Activated CD4-positive, CD25-positive, alpha-beta regulatory T cell treated with anti-CD3 and anti-CD28 coated beads, Interleukin-2, amount 50 U/mL, for 16 hours (primary cell): ENCODE measurements around the gene CLEC3B.
"Not testable (repeated sequence)": the region's sequence is repeated elsewhere in the genome, so short reads cannot be mapped to it uniquely, and the experiment has no call there.

Experiments used
- DNase-seq: peaks from one replicate; pipeline ENCODE4 v3.0.0-alpha.2; 2020; ENCODE audit warnings: low read depth, low spot score

Gene CLEC3B

DNA sequence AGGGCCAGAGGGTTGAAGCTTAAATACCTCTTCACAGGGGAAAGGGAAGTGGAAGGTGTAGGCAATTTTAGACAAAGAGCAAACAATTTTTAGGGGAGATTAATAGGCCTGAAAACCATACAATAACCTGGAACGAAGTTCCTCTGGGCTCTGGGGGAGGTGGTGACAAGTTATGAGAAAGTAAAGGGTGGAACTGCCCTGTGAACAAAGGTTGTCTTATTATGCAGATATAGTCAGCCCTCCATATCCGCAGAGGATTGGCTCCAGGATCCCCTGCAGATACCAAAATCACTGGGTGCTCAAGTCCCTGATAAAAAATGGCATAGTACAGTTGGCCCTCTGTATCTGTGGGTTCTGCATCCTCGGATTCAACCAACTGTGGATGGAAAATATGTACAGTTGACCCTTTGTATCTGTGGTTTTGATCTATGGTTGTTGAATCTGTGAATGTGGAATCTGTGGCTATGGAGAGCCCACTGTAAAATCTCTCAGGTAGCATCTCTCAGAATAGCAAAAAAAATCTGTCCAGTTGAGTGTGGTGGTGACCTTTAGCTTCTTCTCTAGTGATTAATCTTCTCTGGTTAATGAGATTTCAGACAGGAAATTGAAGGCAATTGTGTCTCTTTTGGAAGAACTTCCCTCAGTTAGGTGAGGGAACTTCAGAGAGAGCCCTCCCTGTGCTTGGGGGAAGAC, 40.2 kb downstream of the CLEC3B start:
- no peak for DNase-seq

DNA sequence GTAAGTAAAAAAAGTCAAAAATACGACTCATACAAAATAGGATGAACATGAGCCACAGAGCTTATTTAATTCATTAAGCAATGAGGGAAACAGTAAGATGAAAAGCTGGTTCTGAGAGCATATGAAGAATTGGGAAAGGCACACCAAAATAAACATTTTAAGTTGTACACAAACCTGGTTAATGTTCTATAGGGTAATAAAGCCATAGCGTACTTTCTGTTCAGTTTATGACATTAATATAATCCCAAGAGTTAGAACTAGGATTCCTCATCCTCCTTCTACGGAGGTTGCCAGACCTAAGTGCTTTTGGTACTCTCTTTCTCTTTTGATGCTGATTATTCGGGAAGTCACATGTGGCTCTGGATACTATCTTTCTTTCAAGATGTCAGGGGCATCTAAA, 41.4 kb downstream of the CLEC3B start:
- DNase-seq, result no peak

DNA sequence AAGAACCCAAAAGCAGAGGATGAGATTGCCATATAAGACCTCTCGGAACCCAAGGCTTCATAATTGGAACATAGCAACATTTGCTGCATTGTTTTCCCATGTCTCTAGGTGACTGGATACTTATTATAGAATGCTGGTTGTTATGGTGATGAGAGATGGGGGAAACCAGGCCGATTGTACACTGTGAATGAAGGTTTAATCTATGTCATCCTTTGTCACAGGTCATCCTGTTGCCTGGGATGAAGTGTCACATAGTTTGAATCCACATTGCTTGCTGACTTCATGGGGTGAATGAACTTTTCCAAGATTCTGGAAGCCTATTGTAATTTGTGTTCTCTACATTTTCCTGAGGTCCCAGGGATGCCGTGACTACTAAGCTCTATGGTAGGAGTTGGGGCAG, 41.8 kb downstream of the CLEC3B start:
- DNase-seq, result no peak

DNA sequence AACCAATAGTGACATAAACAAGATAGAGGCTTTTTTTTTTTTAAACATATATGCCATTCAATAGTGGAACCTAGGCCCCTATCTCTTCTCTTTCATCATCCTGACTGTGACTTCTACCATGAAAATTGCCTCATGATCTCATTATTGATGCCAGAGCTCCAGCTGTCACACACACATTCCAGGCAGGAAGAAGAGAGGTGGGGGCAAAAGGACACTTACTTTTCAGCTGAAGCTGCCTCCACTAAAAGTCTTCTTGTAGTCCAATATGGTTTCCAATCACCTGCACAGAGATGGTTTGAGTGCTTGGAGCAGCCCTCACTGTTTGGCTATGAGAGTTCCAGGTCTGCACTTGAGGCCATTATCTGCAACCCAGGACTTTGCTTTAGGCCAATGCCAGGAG, 45.0 kb downstream of the CLEC3B start:
- DNase-seq, result no peak

DNA sequence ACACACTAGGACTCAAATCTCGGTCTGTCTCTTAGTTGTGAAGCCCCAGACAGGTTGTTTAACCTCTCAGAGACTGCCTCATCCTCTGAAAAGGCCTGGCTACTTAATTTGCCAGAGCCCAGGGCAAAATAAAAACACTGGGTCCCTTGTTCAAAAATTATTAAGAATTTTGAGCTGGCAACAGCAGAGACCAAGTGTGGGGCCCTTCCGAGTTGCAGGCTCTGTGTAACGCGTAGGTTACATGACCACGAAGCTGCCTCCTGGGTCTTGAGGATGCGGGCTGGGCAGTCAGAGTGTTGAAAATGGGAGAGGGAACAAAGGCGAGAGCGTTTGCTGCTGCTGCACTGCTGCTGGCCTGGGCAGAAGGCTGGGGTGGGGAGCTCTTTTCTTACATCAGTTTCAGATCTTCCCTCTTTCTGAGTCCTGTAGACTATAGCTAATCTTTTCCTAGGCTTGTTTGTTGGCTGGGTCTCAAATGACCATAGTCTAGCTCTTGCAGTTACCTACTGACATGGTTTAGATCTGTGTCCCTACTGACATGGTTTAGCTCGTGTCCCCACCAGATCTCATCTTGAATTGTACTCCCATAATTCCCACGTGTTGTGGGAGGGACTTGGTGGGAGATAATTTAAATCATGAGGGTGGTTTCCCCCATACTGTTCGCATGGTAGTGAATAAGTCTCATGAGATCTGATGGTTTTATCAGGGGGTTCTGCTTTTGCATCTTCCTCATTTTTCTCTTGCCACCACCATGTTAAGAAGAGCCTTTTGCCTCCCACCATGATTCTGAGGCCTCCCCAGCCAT, 49.9 kb downstream of the CLEC3B start:
- DNase-seq, result no peak

DNA sequence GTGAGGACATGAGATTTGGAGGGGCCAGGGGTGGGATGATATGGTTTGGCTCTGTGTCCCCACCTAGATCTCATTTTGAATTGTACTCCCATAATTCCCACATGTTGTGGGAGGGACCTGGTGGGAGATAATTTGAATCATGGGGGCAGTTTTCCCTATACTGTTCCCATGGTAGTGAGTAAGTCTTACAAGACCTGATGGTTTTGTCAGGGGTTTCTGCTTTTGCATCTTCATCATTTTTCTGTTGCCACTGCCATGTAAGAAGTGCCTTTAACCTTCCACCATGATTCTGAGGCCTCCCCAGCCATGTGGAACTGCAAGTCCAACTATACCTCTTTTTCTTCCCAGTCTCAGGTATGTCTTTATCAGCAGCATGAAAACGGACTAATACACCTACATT, 52.2 kb downstream of the CLEC3B start:
- DNase-seq, result not testable (repeated sequence)

DNA sequence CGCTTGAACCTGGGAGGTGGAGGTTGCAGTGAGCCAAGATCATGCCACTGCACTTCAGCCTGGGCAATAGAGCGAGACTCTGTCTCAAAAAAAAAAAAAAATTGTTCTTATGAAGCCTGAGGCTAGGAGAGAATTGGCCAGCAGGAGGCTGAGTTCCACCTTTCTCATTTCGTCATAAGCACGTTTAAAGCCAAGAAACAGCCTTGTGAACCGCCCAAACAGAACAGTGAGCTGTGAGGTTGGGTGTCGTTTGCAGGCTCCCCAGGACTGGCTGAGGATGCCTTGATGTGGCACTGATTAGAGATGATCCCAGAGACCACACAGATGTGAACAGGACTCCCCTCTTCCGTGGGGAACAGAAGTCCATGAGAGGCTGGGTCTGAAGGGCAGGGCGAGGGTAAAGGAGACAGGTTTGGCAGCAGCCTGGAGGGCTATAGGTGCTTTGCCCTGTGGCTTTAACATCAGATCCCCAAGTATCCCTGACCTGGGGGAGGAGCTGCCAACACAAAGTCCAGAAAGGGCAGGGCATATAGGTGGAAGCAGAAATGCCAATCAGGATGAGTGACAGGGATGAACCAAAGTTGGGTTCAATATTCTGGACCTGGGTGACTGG, 52.9 kb downstream of the CLEC3B start:
- no peak for DNase-seq

DNA sequence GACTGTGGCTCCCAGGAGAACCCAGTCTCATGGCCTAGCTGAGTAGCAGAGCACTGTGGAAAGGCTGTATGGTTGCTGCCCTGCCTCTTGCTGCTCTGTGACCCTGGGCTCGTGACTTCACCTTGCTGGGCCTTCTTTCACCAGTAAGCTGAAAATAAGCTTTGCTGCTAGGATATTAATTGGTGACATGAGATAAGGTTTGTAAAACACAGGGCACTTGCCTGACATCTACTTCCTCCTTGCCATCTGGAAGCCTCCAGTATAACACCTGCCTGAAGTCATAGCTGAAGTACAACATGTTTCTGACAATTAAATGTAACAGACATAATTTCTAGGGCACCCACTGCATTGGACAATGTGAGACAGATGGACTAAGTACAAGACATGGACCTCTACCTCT, 53.6 kb downstream of the CLEC3B start:
- no peak for DNase-seq

DNA sequence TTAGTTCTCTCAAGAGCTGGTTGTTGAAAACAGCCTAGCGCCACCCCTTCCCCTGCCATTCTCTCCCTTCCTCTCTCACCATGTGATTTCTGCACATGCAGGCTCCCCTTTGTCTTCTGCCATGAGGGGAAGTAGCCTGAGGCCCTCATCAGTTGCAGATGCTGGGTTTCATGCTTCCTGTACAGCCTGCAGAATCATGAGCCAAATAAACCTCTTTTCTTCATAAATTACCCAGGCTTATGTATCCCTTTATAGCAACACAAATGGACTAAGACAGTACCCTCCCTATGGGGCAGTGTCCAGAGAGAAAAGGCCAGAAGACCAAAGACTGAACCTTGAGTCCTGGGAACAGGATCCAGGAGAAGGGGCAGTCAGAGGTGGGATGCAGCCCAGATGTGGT, 54.7 kb downstream of the CLEC3B start:
- no peak for DNase-seq

DNA sequence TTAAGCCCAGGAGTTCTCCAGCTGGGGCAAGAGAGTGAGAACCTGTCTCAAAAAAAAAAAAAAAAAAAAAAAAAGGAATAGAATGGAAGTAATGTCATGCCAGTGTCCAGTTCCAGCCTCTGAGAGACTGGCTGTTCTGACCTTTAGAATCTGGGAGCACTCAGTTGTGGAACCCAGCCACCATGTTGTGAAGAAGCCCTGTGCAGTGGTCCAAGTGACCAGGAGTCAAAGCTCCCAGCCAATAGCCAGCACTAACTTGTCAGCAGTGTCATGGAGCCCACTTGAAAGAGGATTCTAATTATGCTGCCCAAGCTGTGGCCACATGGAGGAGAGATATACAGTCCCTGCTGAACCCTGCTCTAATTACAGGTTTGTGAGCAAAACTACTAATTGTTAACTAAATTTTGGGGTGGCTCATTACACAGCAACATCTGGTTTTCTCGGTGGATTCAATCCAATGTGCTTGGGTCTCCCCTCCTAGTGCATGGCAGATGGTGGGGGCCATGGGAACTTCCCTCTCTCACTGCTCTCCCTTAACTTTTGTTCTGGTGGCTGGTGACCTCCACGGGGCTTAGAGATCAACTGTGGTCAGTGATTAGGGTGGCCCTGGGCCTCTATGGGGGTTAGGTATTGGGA, 55.5 kb downstream of the CLEC3B start:
- no peak for DNase-seq

DNA sequence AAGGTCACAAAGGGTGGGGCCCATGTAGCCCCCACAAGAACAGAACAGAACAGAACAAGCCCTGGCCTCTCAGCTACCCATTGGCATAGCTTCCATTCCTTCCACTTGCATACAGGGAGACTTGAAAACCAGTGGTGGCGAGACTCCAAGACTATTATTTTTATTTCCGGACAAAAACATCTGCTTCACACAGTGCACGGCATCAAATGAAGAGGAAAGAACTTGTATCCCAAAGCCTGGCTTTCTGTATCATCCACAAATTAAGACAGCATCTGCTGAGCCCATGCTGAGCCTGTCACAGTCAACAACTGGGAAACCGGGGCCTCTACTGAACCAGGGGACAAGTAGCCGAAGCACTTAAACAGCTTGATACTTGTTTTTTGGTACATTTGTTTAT, 56.0 kb downstream of the CLEC3B start:
- DNase-seq, result no peak

DNA sequence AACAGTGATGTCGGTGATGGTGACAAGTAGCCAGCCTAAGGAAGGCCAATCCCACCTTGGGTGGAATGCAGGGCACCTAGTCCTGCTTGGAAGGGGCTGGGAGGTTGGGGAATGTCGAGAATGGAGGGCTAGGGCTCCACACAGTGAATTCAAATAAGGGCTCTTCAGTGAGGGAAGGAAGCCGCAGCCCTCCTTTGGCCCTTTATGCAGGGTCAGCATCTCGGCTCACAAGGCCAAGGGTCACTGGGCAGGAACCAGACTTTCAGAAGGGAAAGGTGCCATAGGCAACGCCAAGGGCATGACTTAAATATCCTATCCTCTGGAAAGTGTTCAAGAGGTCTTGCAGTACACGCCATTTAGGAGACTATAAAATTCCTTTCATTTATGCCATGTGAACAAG, 56.9 kb downstream of the CLEC3B start:
- DNase-seq, result no peak

DNA sequence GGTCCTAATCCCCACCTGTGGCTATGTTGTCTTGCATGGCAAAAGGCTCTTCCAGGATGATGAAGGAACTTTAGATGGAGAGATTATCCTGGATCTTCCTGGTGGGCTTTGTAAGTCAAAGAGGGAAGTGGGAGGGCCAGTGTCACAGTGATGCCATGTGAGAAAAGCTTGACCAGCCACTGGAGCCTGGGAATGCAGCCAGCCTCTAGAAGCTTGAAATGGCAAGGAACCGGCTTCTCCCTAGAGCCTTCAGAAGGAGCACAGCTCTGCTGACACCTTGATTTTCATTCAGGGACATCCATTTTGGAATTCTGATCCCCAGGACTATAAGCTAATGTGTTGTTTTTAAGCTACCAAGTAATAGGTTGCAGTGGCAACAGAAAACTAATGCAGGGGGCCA, 58.3 kb downstream of the CLEC3B start:
- DNase-seq, result no peak

DNA sequence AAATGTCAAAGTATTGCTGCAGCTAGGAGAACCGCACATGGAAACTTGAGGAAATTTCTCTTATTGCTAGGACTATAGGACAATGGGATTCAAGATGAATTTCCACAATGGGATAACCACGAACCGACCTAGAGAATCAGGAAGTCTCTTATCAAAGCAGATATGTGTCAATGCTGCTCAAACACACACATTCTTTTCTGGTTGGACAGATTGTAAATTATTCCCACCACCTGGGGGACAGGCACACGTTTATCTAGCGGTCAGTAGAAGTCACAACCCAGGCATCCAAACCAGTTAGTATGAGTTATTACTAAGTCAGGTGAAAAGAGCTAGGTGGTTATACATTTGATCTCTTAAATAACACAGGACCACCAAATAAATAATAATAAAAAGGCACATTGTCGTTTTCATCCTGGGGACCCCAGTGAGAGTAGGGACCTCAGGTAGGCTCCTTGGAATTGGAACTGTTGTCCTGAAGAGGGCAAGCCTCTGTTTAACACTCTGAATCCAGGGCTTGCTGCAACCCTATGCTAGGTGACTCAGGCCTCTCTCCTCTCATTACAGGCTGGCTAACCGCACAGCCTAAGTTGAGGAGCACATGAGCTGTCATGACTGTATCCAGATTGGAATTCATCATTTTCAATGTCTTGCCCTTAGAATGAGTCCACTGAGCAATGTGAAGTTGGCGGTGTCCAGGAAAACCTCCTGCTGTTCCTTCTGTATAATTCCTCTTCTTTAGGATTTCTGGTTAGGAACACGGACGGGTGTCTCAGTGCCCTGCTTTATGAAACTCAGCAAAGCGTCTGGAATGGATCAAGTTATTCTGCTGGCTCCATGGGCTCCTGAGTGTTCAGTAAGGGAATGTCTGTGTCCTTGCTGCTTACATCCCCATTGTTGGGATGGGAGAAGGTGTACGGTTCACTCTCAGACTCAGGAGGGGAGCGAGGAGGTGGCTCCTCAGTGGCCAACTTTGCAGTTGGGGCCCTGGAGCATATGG, 59.0 kb downstream of the CLEC3B start:
- no peak for DNase-seq
